Gastrocnemius medialis (tissue), 4 donors: ENCODE results near the gene ZNF580. TPM values are rescaled to one million over a fixed set of nuclear protein-coding genes. Genes with fewer than 3 reads are reported as not detected.

Experiments used
- ATAC-seq, 2 donors: fragments of 150-250 bp; one replicate each; pipeline ENCODE4 v1.9.1; 2016
- DNase-seq, 2 donors: peaks; one replicate each; pipeline ENCODE4 v3.0.0-alpha.2; 2019
- H3K27ac ChIP-seq, 4 donors: fragments of 200-600 bp; sonication (generic); 1 replicate in 1 of 4; 2 replicates in 3 of 4; pipeline ENCODE4 v1.5.1; 2016 to 2018; ENCODE audit warnings: mild to moderate bottlenecking in 2 of 4, moderate library complexity in 1 of 4
- H3K27me3 ChIP-seq, 3 donors: fragments of 200-600 bp; sonication (generic) in 2 of 3; 1 replicate in 1 of 3; 2 replicates in 2 of 3; pipeline versions ENCODE4 v1.5.1 to v1.6.0; 2016 to 2019; ENCODE audit warnings: mild to moderate bottlenecking in 1 of 3, moderate library complexity in 1 of 3
- H3K36me3 ChIP-seq, 2 donors: fragments of 200-600 bp; sonication (generic) in 1 of 2; one replicate each; pipeline ENCODE4 v1.5.1; 2017 to 2018
- H3K4me1 ChIP-seq, 2 donors: fragments of 200-600 bp; sonication (generic) in 1 of 2; one replicate each; pipeline ENCODE4 v1.5.1; 2016 to 2017; ENCODE audit warnings: mild to moderate bottlenecking in 2 of 2
- H3K4me3 ChIP-seq, 4 donors: fragments of 200-600 bp; sonication (generic) in 3 of 4; 1 replicate in 1 of 4; 2 replicates in 3 of 4; pipeline ENCODE4 v1.5.1; 2016 to 2019; ENCODE audit warnings: mild to moderate bottlenecking in 2 of 4
- H3K9me3 ChIP-seq, 3 donors: fragments of 200-600 bp; sonication (generic) in 2 of 3; 1 replicate in 1 of 3; 2 replicates in 2 of 3; pipeline ENCODE4 v1.5.1; 2016 to 2019
- CTCF ChIP-seq, 5 experiments: fragments of 450-650 bp in 3 of 5; fragments of 200-600 bp in 2 of 5; sonication (generic) in 2 of 5; IDR thresholded peaks in 4 of 5; conservative IDR thresholded peaks in 1 of 5; 1 replicate in 4 of 5; 2 replicates in 1 of 5; pipeline ENCODE4 v1.5.1; 2016 to 2019; ENCODE audit warnings: antibody characterized with exemption in 5 of 5, mild to moderate bottlenecking in 3 of 5, moderate library complexity in 3 of 5
- POLR2A ChIP-seq, 2 donors: fragments of 450-650 bp; IDR thresholded peaks; one replicate each; pipeline ENCODE4 v1.6.1; 2017; ENCODE audit warnings: antibody characterized with exemption in 2 of 2, mild to moderate bottlenecking in 2 of 2, moderate library complexity in 2 of 2
- in situ Hi-C, 4 donors: fragments of 200-750 bp; cut with MboI; loops; one replicate each; pipeline versions ENCODE4 v1.15.0 to v1.8.0; 2017; ENCODE audit warnings: low sequenced_read_pairs in 4 of 4
- intact Hi-C: fragments of 100-400 bp; cut with DNase I; formaldehyde crosslinking; loops from one replicate; pipeline ENCODE4 v1.15.1; 2023; ENCODE audit warnings: low total_unique reads
- total RNA-seq, 4 donors: library from RNA; depleted of rRNA; stranded (reverse); fragments of >200 nt; gene quantifications; one replicate each; pipeline versions ENCODE4 v1.1.0 to v1.2.3, GENCODE V29; 2016

ZNF580 gene
- total RNA-seq, 4 donors from 2014 or later: 1.5 to 12.3 (median 7.2) TPM

GRCh38 chr19:55613930-55614710, 26.7 kb upstream of the ZNF580 start:
- DNase-seq (no peak), ATAC-seq (no peak)
- Histone ChIP-seq H3K36me3 (peaks cover 0 to 28% of the 10 kb centered on the region in 2 donors), H3K4me3 (no peak overlapping the region), H3K4me1 (peaks cover 31 to 37% of the 10 kb centered on the region in 2 donors), H3K9me3 (no peaks in the 10 kb centered on the region), H3K27me3 (no peaks in the 10 kb centered on the region), H3K27ac (peak overlapping the region in 1 of 4 donors; percentile 15)
- in situ Hi-C loops (no loop called here), intact Hi-C loops (no loop called here)
- TF ChIP-seq CTCF (IDR thresholded peaks at IDR 0.05 in 4 of 5, conservative IDR thresholded peaks at IDR 0.05 in 1 of 5) (no peak), POLR2A (IDR thresholded peaks at IDR 0.05) (no peak)

GRCh38 chr19:55614711-55615542, 25.9 kb upstream of the ZNF580 start:
- Histone ChIP-seq H3K4me3 (no peak overlapping the region), H3K9me3 (no peaks in the 10 kb centered on the region), H3K27me3 (no peaks in the 10 kb centered on the region), H3K4me1 (peaks cover 40 to 42% of the 10 kb centered on the region in 2 donors), H3K27ac (no peak overlapping the region), H3K36me3 (peaks cover 0 to 20% of the 10 kb centered on the region in 2 donors)
- intact Hi-C loops (no loop called here), in situ Hi-C loops (no loop called here)
- ATAC-seq (no peak), DNase-seq (no peak)
- no peak for TF ChIP-seq POLR2A (IDR thresholded peaks at IDR 0.05)
- no peak for TF ChIP-seq CTCF (IDR thresholded peaks at IDR 0.05 in 4 of 5, conservative IDR thresholded peaks at IDR 0.05 in 1 of 5)

- H3K27ac ChIP-seq: no peak overlapping the region
- in situ Hi-C loops (no loop called here), intact Hi-C loops (no loop called here)
- peaks cover 37 to 43% of the 10 kb centered on the region in 2 donors for H3K4me1 ChIP-seq
- H3K27me3 ChIP-seq: no peaks in the 10 kb centered on the region
- H3K4me3 ChIP-seq: no peak overlapping the region
- no peak for ATAC-seq
- no peaks in the 10 kb centered on the region for H3K9me3 ChIP-seq
- peaks cover 0 to 19% of the 10 kb centered on the region in 2 donors for H3K36me3 ChIP-seq
- DNase-seq: no peak
- TF ChIP-seq POLR2A (IDR thresholded peaks at IDR 0.05): no peak
- no peak for TF ChIP-seq CTCF (IDR thresholded peaks at IDR 0.05 in 4 of 5, conservative IDR thresholded peaks at IDR 0.05 in 1 of 5)
Measured at GRCh38 chr19:55615543-55616394, 25.0 kb upstream of the ZNF580 start.

- Histone ChIP-seq H3K9me3 (no peaks in the 10 kb centered on the region), H3K27ac (no peak overlapping the region), H3K4me3 (no peak overlapping the region), H3K36me3 (peaks cover 0 to 22% of the 10 kb centered on the region in 2 donors), H3K27me3 (no peaks in the 10 kb centered on the region), H3K4me1 (peaks cover 34 to 41% of the 10 kb centered on the region in 2 donors)
- in situ Hi-C loops: no loop called here
- ATAC-seq (no peak), DNase-seq (no peak)
- intact Hi-C loops: no loop called here
- no peak for TF ChIP-seq POLR2A (IDR thresholded peaks at IDR 0.05)
- no peak for TF ChIP-seq CTCF (IDR thresholded peaks at IDR 0.05 in 4 of 5, conservative IDR thresholded peaks at IDR 0.05 in 1 of 5)
Measured at GRCh38 chr19:55616395-55616875, 24.4 kb upstream of the ZNF580 start.
